GM10266 (cell line): ENCODE measurements around the gene OR6S1.
"Not testable (repeated sequence)": the region's sequence is repeated elsewhere in the genome, so short reads cannot be mapped to it uniquely, and the experiment has no call there.

Experiments
- DNase-seq: peaks from one replicate; pipeline ENCODE4 v3.0.0; 2012; ENCODE audit errors: extremely low spot score
- CTCF ChIP-seq: IDR thresholded peaks from 2 replicates; pipeline ENCODE4 v1.5.1; 2012; ENCODE audit warnings: mild to moderate bottlenecking, low read depth; ENCODE audit not compliant: control insufficient read depth, insufficient read depth; ENCODE audit errors: missing control alignments

The OR6S1 gene

DNA sequence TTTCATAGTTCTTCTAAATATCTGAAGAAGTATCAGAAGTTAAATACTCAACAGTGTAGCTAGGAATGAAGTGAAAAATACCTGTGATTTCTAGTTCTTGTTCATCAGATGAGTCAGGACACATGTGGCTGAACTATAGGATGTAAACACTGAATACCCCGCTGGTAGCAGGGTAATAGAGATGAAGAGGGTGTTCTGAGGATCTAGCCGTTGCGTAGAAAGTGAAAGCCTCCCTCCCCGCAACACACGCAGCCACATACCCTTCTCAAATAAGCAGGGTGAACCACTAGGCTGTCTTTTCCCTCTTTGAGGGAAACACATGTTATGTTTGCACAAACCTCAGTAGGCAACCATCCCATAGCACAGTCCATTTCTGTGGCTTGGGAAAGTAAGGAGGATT lies 33.9 kb downstream of the OR6S1 start:
- no peak for TF ChIP-seq CTCF
- DNase-seq, result no peak

- no peak for DNase-seq
- no peak for TF ChIP-seq CTCF
Measured at GRCh38 chr14:20606902-20607242, 34.6 kb downstream of the OR6S1 start.

DNA sequence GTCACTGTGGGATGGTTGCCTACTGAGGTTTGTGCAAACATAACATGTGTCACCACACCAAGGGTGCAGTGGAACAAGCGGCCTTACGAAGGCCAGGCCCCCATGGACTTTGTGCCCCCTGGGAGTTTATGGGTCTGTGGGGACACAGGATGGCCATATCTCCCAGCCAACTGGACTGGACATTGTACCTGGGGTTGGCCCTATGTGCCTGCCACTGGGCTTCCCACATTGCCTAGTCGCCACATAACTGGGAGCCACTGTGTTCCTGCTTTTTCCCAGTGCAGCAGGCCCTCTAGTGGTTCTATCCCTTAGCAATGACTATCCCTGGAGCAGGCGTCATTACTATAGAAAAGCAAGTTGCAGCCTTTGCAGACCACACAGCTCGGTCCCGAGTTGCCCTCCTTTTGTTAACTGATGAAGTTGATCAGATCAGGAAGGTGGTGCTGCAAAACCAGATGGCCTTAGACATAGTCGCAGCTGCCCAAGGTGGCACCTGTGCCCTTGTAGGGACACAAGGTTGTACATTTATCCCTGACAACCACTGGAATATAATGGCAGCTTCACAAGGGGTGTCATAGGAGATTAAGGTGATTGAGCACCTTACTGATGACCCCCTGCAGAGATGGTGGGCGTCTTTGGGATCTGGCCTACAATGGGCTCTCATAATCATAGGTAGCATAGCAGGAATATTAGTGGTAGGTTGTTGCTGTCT lies 35.1 kb downstream of the OR6S1 start:
- peak; percentile 36 for DNase-seq
- peak; percentile 52 for TF ChIP-seq CTCF

- DNase-seq, result no peak
- TF ChIP-seq CTCF, result no peak
Measured at GRCh38 chr14:20603813-20604690, 37.4 kb downstream of the OR6S1 start.

DNA sequence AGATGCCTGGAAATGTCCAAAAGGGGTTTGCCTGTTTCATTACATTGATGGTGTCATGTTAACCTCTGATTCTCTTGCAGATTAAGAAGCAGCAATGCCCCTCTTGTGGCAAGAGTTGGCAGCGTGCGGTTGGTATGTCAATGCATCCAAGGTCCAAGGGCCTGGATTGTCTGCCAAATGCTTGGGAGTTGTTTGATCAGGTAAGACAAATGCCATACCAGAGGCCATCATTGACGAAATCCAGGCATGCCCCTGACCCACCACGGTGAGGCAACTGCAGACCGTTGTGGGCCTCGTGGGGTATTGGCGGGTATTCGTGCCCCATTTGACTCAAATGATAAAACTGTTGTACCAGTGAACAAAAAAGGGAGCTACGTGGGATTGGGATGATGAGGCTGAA lies 38.9 kb downstream of the OR6S1 start:
- TF ChIP-seq CTCF, result no peak
- no peak for DNase-seq

DNA sequence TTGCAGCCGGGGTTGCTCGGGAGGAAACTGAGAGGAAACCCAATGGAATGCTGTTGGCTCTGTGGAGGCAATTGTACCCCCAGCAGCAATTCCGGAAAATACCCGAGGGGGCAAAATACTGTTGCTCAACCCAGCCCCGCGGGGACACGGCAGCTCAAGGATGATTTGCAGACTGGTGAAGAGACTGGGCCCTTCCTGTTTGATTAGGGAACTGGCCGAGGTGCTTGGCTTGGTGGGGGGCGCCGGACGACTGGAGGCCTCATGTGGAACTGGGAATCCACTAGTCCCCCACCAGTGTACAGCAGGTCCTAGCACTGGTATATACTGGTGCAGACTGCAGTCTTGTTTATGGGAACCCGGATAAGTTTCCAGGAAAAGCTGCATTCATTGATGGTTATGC lies 40.0 kb downstream of the OR6S1 start:
- no peak for TF ChIP-seq CTCF
- DNase-seq, result no peak

GRCh38 chr14:20597108-20597507 lies 44.4 kb downstream of the OR6S1 start:
- TF ChIP-seq CTCF, result no peak
- no peak for DNase-seq

- DNase-seq, result not testable (repeated sequence)
Measured at GRCh38 chr14:20595726-20596125, 45.8 kb downstream of the OR6S1 start.
